H9 (cell line): ENCODE measurements around the gene IDI2. TPM values are rescaled to one million over a fixed set of nuclear protein-coding genes. Genes with fewer than 3 reads are reported as not detected.

Source experiments
- DNase-seq: peaks from one replicate; pipeline ENCODE4 v3.0.0-alpha.2; 2017
- H2AFZ ChIP-seq: one replicate; pipeline ENCODE4 v1.6.1; 2013; ENCODE audit warnings: mild to moderate bottlenecking, low read length, control low read depth, moderate library complexity
- H2AK5ac ChIP-seq: 2 replicates; pipeline ENCODE4 v1.6.1; 2013; ENCODE audit warnings: low read length, control low read depth, mixed read lengths; ENCODE audit not compliant: insufficient read length
- H2BK120ac ChIP-seq: one replicate; pipeline ENCODE4 v1.6.1; 2013; ENCODE audit warnings: low read depth, mild to moderate bottlenecking, low read length, control low read depth, inconsistent platforms; ENCODE audit not compliant: poor library complexity, severe bottlenecking
- H2BK12ac ChIP-seq: 2 replicates; pipeline ENCODE4 v1.6.1; 2013; ENCODE audit warnings: low read length, control low read depth, mixed read lengths, low read depth; ENCODE audit not compliant: insufficient read length
- H2BK15ac ChIP-seq: 2 replicates; pipeline ENCODE4 v1.6.1; 2013; ENCODE audit warnings: low read depth, low read length, control low read depth
- H2BK20ac ChIP-seq: one replicate; pipeline ENCODE4 v1.6.1; 2013; ENCODE audit warnings: low read depth, mild to moderate bottlenecking, low read length, control low read depth, inconsistent platforms; ENCODE audit not compliant: poor library complexity, severe bottlenecking
- H2BK5ac ChIP-seq: 2 replicates; pipeline ENCODE4 v1.6.1; 2013; ENCODE audit warnings: low read length, control low read depth, mixed read lengths; ENCODE audit not compliant: insufficient read length
- H3K14ac ChIP-seq: 2 replicates; pipeline ENCODE4 v1.6.1; 2013; ENCODE audit warnings: low read length, control low read depth; ENCODE audit not compliant: insufficient read depth
- H3K18ac ChIP-seq: 2 replicates; pipeline ENCODE4 v1.6.1; 2013; ENCODE audit warnings: low read depth, mild to moderate bottlenecking, mixed read lengths, low read length, control low read depth; ENCODE audit not compliant: insufficient read length
- H3K23ac ChIP-seq: 2 replicates; pipeline ENCODE4 v1.6.1; 2013; ENCODE audit warnings: low read length, control low read depth, mixed read lengths, low read depth; ENCODE audit not compliant: insufficient read length
- H3K23me2 ChIP-seq: 2 replicates; pipeline ENCODE4 v1.6.1; 2013; ENCODE audit warnings: low read depth, mild to moderate bottlenecking, mixed read lengths, low read length, control low read depth; ENCODE audit not compliant: insufficient read length, poor library complexity, severe bottlenecking
- H3K27ac ChIP-seq: 2 replicates; pipeline ENCODE4 v1.5.1; 2013; ENCODE audit warnings: low read length, control low read depth, mixed read lengths, low read depth; ENCODE audit not compliant: insufficient read length
- H3K27me3 ChIP-seq: 2 replicates; pipeline ENCODE4 v1.6.1; 2013; ENCODE audit warnings: low read length, control low read depth, inconsistent platforms; ENCODE audit not compliant: insufficient read depth
- H3K4ac ChIP-seq: 2 replicates; pipeline ENCODE4 v1.6.1; 2013; ENCODE audit warnings: low read depth, mild to moderate bottlenecking, control low read depth, inconsistent platforms, low read length, moderate library complexity
- H3K4me1 ChIP-seq: 2 replicates; pipeline ENCODE4 v1.6.1; 2013; ENCODE audit warnings: low read length, control low read depth, inconsistent platforms; ENCODE audit not compliant: insufficient read depth
- H3K4me2 ChIP-seq: 2 replicates; pipeline ENCODE4 v1.6.1; 2013; ENCODE audit warnings: low read length, control low read depth, mixed read lengths; ENCODE audit not compliant: insufficient read length, insufficient read depth
- H3K56ac ChIP-seq: 2 replicates; pipeline ENCODE4 v1.6.1; 2013; ENCODE audit warnings: low read depth, mild to moderate bottlenecking, mixed read lengths, low read length, control low read depth; ENCODE audit not compliant: insufficient read length
- H3K79me1 ChIP-seq: 2 replicates; pipeline ENCODE4 v1.6.1; 2013; ENCODE audit warnings: low read depth, mild to moderate bottlenecking, moderate library complexity, low read length, control low read depth, inconsistent platforms; ENCODE audit not compliant: insufficient read depth, poor library complexity, severe bottlenecking
- H3K79me2 ChIP-seq: 2 replicates; pipeline ENCODE4 v1.6.1; 2013; ENCODE audit warnings: low read length, control low read depth, inconsistent platforms; ENCODE audit not compliant: insufficient read depth
- H3K9ac ChIP-seq: 2 replicates; pipeline ENCODE4 v1.6.1; 2013; ENCODE audit warnings: low read length, control low read depth, mixed read lengths; ENCODE audit not compliant: insufficient read length; ENCODE audit errors: extremely low read depth
- H3K9me3 ChIP-seq: one replicate; pipeline ENCODE4 v1.6.1; 2013; ENCODE audit warnings: low read depth, low read length, inconsistent platforms; ENCODE audit not compliant: control insufficient read depth
- H3T11ph ChIP-seq: one replicate; pipeline ENCODE4 v1.6.1; 2013; ENCODE audit warnings: mild to moderate bottlenecking, low read length, control low read depth, inconsistent platforms
- H4K20me1 ChIP-seq: one replicate; pipeline ENCODE4 v1.6.1; 2013; ENCODE audit not compliant: control insufficient read depth, insufficient read length, insufficient read depth
- H4K5ac ChIP-seq: 2 replicates; pipeline ENCODE4 v1.6.1; 2013; ENCODE audit warnings: low read depth, mild to moderate bottlenecking, mixed read lengths, low read length, control low read depth; ENCODE audit not compliant: insufficient read length
- H4K8ac ChIP-seq: replicated peaks from 2 replicates; pipeline ENCODE4 v1.6.1; 2013; ENCODE audit warnings: low read length, control low read depth, mixed read lengths, low read depth; ENCODE audit not compliant: insufficient read length
- H4K91ac ChIP-seq: 2 replicates; pipeline ENCODE4 v1.6.1; 2013; ENCODE audit warnings: low read depth, mild to moderate bottlenecking, moderate library complexity, mixed read lengths, low read length, control low read depth; ENCODE audit not compliant: insufficient read length
- H3K27ac Mint-ChIP-seq, 3 experiments: 2 replicates in 2 of 3; 3 replicates in 1 of 3; pipeline ENCODE4 v1.8.0; 2020 to 2021; ENCODE audit warnings: mixed read lengths in 3 of 3, mild to moderate bottlenecking in 1 of 3, moderate library complexity in 1 of 3
- H3K27me3 Mint-ChIP-seq: 2 replicates; pipeline ENCODE4 v1.8.0; 2021; ENCODE audit warnings: low read depth, mild to moderate bottlenecking, moderate library complexity, mixed read lengths
- H3K36me3 Mint-ChIP-seq, 3 experiments: 2 replicates in 2 of 3; 3 replicates in 1 of 3; pipeline ENCODE4 v1.8.0; 2020 to 2021; ENCODE audit warnings: low read depth in 3 of 3, mixed read lengths in 3 of 3; ENCODE audit not compliant: insufficient read depth in 1 of 3
- H3K4me1 Mint-ChIP-seq, 2 experiments: 2 replicates each; pipeline ENCODE4 v1.8.0; 2020; ENCODE audit warnings: mixed read lengths in 2 of 2
- H3K4me3 Mint-ChIP-seq, 2 experiments: 2 replicates in 1 of 2; 3 replicates in 1 of 2; pipeline ENCODE4 v1.8.0; 2020 to 2021; ENCODE audit warnings: mild to moderate bottlenecking in 2 of 2, mixed read lengths in 2 of 2, moderate library complexity in 1 of 2
- H3K9me3 Mint-ChIP-seq, 2 experiments: 2 replicates in 1 of 2; 3 replicates in 1 of 2; pipeline ENCODE4 v1.8.0; 2020; ENCODE audit warnings: mild to moderate bottlenecking in 2 of 2, mixed read lengths in 2 of 2, moderate library complexity in 1 of 2
- CTCF ChIP-seq: fragments of 200-600 bp; sonication (generic); conservative IDR thresholded peaks from 3 replicates; pipeline ENCODE4 v1.8.0; 2021; ENCODE audit warnings: antibody characterized with exemption, mild to moderate bottlenecking
- WGBS: extraction: QIAGEN DNeasy Blood & Tissue Kit; methylation state at CpG from one replicate; pipeline ENCODE4 v1.1.7; 2013; ENCODE audit warnings: missing lambda C conversion rate, low lambda C conversion rate, mixed read lengths; ENCODE audit not compliant: insufficient read length; ENCODE audit errors: extremely low coverage; 5-methylcytosine and 5-hydroxymethylcytosine counted together
- total RNA-seq: library from RNA; stranded (reverse); gene quantifications from 2 replicates; pipeline ENCODE4 v1.2.1, GENCODE V29; 2021

The IDI2 gene
- total RNA-seq, 1 experiment from 2014 or later = not detected

- H2AK5ac ChIP-seq = no peak overlapping the region
Measured at GRCh38 chr10:980468-981093, 45.1 kb downstream of the IDI2 start.

More at GRCh38 chr10:980468-981093, 45.1 kb downstream of the IDI2 start:
- no peak overlapping the region for H3K4me2 ChIP-seq
- no peaks in the 10 kb centered on the region for H3K79me2 ChIP-seq
- Mint-ChIP-seq H3K27ac (no peak overlapping the region), H3K36me3 (peaks cover 27 to 35% (median 28%) of the 10 kb centered on the region in 3 experiments), H3K9me3 (peaks cover 36 to 37% of the 10 kb centered on the region in 2 experiments), H3K27me3 (peaks cover 1% of the 10 kb centered on the region; the same call in 1 of the 2 replicates), H3K4me1 (no peaks in the 10 kb centered on the region), H3K4me3 (no peak overlapping the region)
- no peaks in the 10 kb centered on the region for H3K23me2 ChIP-seq
- H4K91ac ChIP-seq = no peak overlapping the region
- no peak overlapping the region for H2BK15ac ChIP-seq
- no peak overlapping the region for H3K18ac ChIP-seq
- no peaks in the 10 kb centered on the region for H3K27me3 ChIP-seq
- H3K4me1 ChIP-seq = no peaks in the 10 kb centered on the region
- no peak overlapping the region for H3T11ph ChIP-seq
- no peak for TF ChIP-seq CTCF
- H2BK12ac ChIP-seq = no peak overlapping the region
- no peaks in the 10 kb centered on the region for H3K79me1 ChIP-seq
- H3K23ac ChIP-seq = no peak overlapping the region
- no peak overlapping the region for H3K4ac ChIP-seq
- H2BK5ac ChIP-seq = no peak overlapping the region
- H3K56ac ChIP-seq = no peak overlapping the region
- H3K27ac ChIP-seq = no peak overlapping the region
- peaks cover 27% of the 10 kb centered on the region for H3K9me3 ChIP-seq
- no CpG with 5 or more reads among the region's 5 CpGs for WGBS
- H2BK120ac ChIP-seq = no peak overlapping the region
- H3K14ac ChIP-seq = no peak overlapping the region
- H4K8ac ChIP-seq = no peak overlapping the region
- no peaks in the 10 kb centered on the region for H4K20me1 ChIP-seq
- no peak overlapping the region for H4K5ac ChIP-seq
- H2BK20ac ChIP-seq = no peak overlapping the region
- no peak for DNase-seq
- H2AFZ ChIP-seq = no peak overlapping the region
- no peak overlapping the region for H3K9ac ChIP-seq
